GM12865 (cell line): ENCODE results near the gene PLEKHG2.

Source experiments
- DNase-seq: peaks from one replicate; pipeline ENCODE4 v3.0.0; 2010; ENCODE audit warnings: low read depth
- H3K4me3 ChIP-seq: 2 replicates; pipeline ENCODE4 v1.5.1; 2011; ENCODE audit warnings: mild to moderate bottlenecking, low read depth, low read length, control low read depth
- TF ChIP-seq, protein P1 (sequence below): IDR thresholded peaks from 2 replicates; pipeline ENCODE4 v1.5.1; 2011; ENCODE audit warnings: low read length, control low read depth, low read depth, inconsistent platforms; ENCODE audit not compliant: insufficient read depth; ENCODE audit errors: missing control alignments

PLEKHG2 gene

DNA sequence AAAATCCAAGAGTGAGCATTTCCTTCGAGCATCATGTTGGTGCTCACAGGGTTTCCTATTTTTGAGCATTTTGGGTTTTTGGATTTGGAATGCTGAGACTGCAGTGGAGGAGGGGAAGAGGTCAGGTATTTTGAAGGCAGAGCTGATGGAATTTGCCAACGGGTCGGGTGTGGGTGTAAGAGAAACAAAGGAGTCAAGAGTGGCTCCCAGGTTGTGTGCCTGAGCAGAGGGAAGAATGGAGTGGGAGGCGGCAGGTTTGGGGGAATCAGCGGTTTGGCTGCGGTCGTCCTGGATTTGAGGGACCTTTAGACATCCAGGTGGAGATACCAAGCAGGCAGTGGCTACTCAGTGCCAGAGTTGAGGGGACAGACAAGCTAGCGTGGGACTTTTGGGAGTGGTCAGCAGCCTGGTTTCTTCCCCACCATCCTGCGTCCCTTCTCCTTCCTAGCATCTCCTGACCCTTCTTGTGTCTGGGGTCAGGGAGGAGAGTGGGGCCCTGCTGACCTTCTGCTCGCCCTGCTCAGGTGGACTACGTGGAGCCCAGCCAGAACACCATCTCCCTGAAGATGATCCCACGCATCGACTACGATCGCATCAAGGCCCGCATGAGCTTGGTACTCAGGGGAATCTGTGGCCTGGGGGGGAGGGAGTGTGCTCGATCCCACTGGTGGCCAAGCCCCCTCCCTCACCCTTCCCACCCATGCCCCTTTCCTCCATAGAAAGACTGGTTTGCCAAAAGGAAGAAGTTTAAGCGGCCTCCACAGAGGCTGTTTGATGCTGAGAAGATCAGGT is 53.7 kb downstream of the PLEKHG2 start:
- DNase-seq = no peak
- no peak overlapping the region for H3K4me3 ChIP-seq
- TF ChIP-seq, protein P1, sequence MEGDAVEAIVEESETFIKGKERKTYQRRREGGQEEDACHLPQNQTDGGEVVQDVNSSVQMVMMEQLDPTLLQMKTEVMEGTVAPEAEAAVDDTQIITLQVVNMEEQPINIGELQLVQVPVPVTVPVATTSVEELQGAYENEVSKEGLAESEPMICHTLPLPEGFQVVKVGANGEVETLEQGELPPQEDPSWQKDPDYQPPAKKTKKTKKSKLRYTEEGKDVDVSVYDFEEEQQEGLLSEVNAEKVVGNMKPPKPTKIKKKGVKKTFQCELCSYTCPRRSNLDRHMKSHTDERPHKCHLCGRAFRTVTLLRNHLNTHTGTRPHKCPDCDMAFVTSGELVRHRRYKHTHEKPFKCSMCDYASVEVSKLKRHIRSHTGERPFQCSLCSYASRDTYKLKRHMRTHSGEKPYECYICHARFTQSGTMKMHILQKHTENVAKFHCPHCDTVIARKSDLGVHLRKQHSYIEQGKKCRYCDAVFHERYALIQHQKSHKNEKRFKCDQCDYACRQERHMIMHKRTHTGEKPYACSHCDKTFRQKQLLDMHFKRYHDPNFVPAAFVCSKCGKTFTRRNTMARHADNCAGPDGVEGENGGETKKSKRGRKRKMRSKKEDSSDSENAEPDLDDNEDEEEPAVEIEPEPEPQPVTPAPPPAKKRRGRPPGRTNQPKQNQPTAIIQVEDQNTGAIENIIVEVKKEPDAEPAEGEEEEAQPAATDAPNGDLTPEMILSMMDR = no peak

DNA sequence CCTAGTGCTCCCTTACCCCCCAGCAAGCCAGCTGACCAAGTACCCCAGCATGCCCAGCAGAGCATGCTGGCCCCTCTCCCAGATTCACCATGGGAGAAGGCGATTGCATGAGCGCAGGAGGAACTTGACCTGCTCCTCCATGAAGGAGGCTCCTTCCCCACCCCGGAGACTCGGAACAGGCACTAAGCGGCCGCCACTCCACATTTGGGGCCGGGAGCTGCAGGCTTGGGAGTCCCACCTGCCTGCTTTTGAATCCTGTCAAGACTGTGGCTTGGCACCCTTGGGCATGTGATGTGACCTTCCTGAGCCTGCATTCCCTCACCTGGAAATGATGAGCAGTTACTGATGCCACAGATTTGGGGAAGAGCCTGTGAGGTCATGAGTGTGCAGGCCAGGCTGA is 55.5 kb downstream of the PLEKHG2 start:
- TF ChIP-seq, protein P1 = no peak
- H3K4me3 ChIP-seq = no peak overlapping the region

DNA sequence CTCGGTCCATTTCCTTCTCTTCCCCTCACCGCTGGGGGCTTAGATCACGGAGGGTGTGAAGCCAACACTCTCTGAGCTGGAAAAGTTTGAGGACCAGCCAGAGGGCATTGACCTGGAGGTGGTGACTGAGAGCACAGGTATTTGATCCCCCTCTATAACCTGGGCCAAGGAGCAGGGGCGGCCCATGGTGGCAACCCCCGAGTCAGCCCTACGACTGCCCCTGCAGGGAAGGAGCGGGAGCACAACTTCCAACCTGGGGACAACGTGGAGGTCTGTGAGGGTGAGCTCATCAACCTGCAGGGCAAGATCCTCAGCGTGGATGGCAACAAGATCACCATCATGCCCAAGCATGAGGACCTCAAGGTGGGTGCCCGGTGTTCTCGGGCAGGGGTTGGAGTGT is 56.6 kb downstream of the PLEKHG2 start:
- DNase-seq = no peak
- no peak overlapping the region for H3K4me3 ChIP-seq
- TF ChIP-seq, protein P1 = no peak

More for the DNA sequence above, 55.5 kb downstream of the PLEKHG2 start:
- DNase-seq = no peak

DNA sequence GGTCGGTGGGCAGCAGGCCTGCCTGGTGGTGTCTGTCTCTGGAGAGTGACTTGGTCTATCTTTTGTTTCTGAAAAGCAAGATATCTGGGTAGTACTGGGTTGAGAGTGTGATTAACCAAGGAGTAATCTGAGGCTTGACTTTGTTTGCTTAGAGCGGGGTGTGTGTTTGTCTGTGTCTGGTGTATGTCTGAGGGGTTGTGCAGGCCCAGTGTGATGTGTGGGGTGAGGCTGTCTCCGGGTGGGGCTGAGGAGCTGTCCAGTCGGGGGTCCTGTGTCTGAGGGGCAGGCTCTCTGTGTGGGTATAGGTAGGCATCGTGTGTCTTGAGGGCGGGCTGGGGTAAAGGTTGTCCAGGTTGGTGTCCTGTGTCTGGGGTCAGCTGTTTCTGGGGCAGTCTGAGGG is 57.1 kb downstream of the PLEKHG2 start:
- no peak for DNase-seq
- H3K4me3 ChIP-seq = no peak overlapping the region
- TF ChIP-seq, protein P1 = no peak

DNA sequence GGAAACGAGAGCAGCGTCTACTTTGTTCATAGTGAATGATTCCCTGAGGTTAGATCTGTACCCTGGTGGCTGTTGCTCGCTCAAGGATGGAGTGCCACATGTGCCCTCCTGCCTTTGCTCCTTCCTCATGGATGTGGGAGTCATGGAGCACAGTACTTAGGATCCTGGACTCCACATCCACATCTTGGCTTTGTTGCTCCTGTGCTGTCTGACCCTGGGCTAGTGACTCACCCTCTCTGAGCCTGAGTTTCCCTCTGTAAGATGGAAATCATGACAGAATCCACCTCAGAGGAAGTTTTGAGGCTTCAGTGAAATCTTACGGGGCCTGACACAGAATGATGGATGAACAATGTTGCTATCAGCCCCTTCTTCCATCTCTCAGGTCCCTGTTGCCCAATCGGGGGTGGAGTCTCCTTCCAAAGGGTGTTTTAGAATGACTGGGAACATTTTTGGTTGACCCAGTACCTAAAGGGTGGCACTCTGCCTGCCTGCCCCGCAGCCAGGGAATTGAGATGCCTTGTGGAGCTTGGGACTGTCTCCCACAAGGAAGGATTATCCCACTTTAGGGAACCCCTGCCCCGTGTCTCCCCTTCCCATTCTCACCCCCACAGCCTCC is 58.4 kb downstream of the PLEKHG2 start:
- H3K4me3 ChIP-seq = no peak overlapping the region
- TF ChIP-seq, protein P1 = no peak
- DNase-seq = no peak

DNA sequence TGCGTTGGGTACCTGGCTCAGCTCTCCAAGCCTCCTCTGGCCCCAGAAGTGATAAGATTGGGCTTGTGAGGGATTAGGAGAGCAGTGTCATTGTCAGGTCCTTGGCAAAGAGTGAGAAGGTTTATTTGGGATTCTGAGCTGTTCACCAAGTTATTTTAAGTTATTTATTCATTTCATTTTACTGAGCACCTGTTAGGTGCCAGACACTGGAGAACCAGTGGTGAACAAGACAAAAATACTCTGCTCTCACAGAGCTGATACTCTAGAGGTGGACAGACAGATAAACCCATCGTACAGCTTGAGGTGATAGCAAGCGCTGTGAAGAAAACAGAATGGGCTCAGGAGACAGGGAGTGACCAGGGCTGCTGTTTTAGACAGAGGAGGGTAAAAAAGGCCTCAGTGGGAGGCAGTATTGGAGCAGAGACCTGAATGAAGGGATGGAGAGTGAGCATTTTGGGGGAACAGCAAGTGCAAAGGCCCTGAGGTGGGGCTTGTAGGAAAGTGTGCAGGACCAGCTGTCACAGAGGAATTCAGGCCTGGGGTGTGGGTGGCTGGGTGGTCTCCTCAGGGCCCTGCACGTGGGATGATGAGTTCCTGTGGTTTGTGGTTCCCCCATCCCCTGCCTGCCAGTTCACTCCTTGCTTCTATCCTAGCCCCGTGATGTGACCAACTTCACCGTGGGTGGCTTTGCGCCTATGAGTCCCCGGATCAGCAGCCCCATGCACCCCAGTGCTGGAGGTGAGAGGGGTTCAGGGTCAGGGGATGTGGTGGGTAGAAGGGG is 59.5 kb downstream of the PLEKHG2 start:
- no peak for DNase-seq
- no peak overlapping the region for H3K4me3 ChIP-seq
- TF ChIP-seq, protein P1 = no peak
